Measurements from ENCODE around the gene PLAAT3.

GRCh38 chr11:63641727-63642126, 27.5 kb upstream of the PLAAT3 start:
- TF ChIP-seq CTCF (IDR thresholded peaks at IDR 0.05; ENCODE audit: low read depth, low read length) (no peak), MYC (IDR thresholded peaks at IDR 0.05; ENCODE audit: low read depth, low read length) (no peak), POLR2A (IDR thresholded peaks at IDR 0.05; ENCODE audit: extremely low read depth, insufficient read length) (no peak)
